ENCODE measurements around the gene ERICH6. TPM values are rescaled to one million over a fixed set of nuclear protein-coding genes. Genes with fewer than 3 reads are reported as not detected.
A peak's percentile ranks its signal among the peaks of the same experiment; 100 is the strongest.

The ERICH6 gene
- total RNA-seq, 3 donors from 2014 or later (not counting 1 experiment from before 2014, with no cell fraction given): 0.35 to 3.7 (median 3.6) TPM

- Mint-ChIP-seq H3K27ac (no peak overlapping the region), H3K36me3 (no peaks in the 10 kb centered on the region), H3K4me1 (peaks cover 55 to 66% of the 10 kb centered on the region in 2 donors), H3K9me3 (no peaks in the 10 kb centered on the region), H3K27me3 (ENCODE audit: low read depth in 2 of 2) (no peaks in the 10 kb centered on the region), H3K4me3 (no peak overlapping the region)
- ATAC-seq: no peak
- TF ChIP-seq CTCF (IDR thresholded peaks at IDR 0.05): no peak
- peaks cover 13% of the 10 kb centered on the region for H3K36me3 ChIP-seq (ENCODE audit: control insufficient read depth, insufficient read depth, low read length)
- no peak for DNase-seq
- H3K27me3 ChIP-seq (ENCODE audit: control insufficient read depth, insufficient read depth, low read length): no peaks in the 10 kb centered on the region
- peaks cover 4% of the 10 kb centered on the region for H3K4me1 ChIP-seq (ENCODE audit: control insufficient read depth, insufficient read depth, low read length)
- 95% methylated on average over 3 of the region's 3 CpGs for WGBS (ENCODE audit: insufficient coverage)
- no peak overlapping the region for H3K27ac ChIP-seq (ENCODE audit: low read length)
- intact Hi-C loops (cut with micrococcal nuclease): no loop called here
- H3K4me3 ChIP-seq (ENCODE audit: low read length): no peak overlapping the region
- no peaks in the 10 kb centered on the region for H3K9me3 ChIP-seq (ENCODE audit: control insufficient read depth, insufficient read depth, low read length)
These were observed 42.1 kb upstream of the ERICH6 start for GRCh38 chr3:150745832-150746231.

- Mint-ChIP-seq H3K36me3 (no peaks in the 10 kb centered on the region), H3K4me3 (no peak overlapping the region), H3K27me3 (ENCODE audit: low read depth in 2 of 2) (no peaks in the 10 kb centered on the region), H3K27ac (peak overlapping the region; percentile 4 to 58), H3K4me1 (peaks cover 50 to 62% of the 10 kb centered on the region in 2 donors), H3K9me3 (no peaks in the 10 kb centered on the region)
- DNase-seq (no peak), ATAC-seq (no peak)
- 67% methylated on average over 1 of the region's 1 CpG for WGBS (ENCODE audit: insufficient coverage)
- no peak for TF ChIP-seq CTCF (IDR thresholded peaks at IDR 0.05)
- Histone ChIP-seq H3K9me3 (ENCODE audit: control insufficient read depth, insufficient read depth, low read length) (no peaks in the 10 kb centered on the region), H3K4me1 (ENCODE audit: control insufficient read depth, insufficient read depth, low read length) (peaks cover 13% of the 10 kb centered on the region), H3K4me3 (ENCODE audit: low read length) (no peak overlapping the region), H3K27ac (ENCODE audit: low read length) (no peak overlapping the region), H3K36me3 (ENCODE audit: control insufficient read depth, insufficient read depth, low read length) (peaks cover 16% of the 10 kb centered on the region), H3K27me3 (ENCODE audit: control insufficient read depth, insufficient read depth, low read length) (no peaks in the 10 kb centered on the region)
- intact Hi-C loops (cut with micrococcal nuclease): no loop called here
These were observed 41.1 kb upstream of the ERICH6 start for GRCh38 chr3:150744919-150745211.

GRCh38 chr3:150744041-150744918 lies 40.6 kb upstream of the ERICH6 start:
- Mint-ChIP-seq H3K4me1 (peaks cover 50 to 58% of the 10 kb centered on the region in 2 donors), H3K27me3 (ENCODE audit: low read depth in 2 of 2) (no peaks in the 10 kb centered on the region), H3K27ac (peak overlapping the region; percentile 4 to 58), H3K36me3 (no peaks in the 10 kb centered on the region), H3K9me3 (no peaks in the 10 kb centered on the region), H3K4me3 (no peak overlapping the region)
- no peak for ATAC-seq
- Histone ChIP-seq H3K4me1 (ENCODE audit: control insufficient read depth, insufficient read depth, low read length) (peaks cover 15% of the 10 kb centered on the region), H3K36me3 (ENCODE audit: control insufficient read depth, insufficient read depth, low read length) (peaks cover 16% of the 10 kb centered on the region), H3K27me3 (ENCODE audit: control insufficient read depth, insufficient read depth, low read length) (no peaks in the 10 kb centered on the region), H3K4me3 (ENCODE audit: low read length) (no peak overlapping the region), H3K9me3 (ENCODE audit: control insufficient read depth, insufficient read depth, low read length) (no peaks in the 10 kb centered on the region), H3K27ac (ENCODE audit: low read length) (no peak overlapping the region)
- 93% methylated on average over 7 of the region's 8 CpGs for WGBS (ENCODE audit: insufficient coverage)
- intact Hi-C loops (cut with micrococcal nuclease): no loop called here
- DNase-seq: no peak
- TF ChIP-seq CTCF (IDR thresholded peaks at IDR 0.05): no peak

- DNase-seq (no peak), ATAC-seq (no peak)
- H3K4me1 Mint-ChIP-seq: peaks cover 44 to 51% of the 10 kb centered on the region in 2 donors
- no peak for TF ChIP-seq CTCF (IDR thresholded peaks at IDR 0.05)
- no peaks in the 10 kb centered on the region for H3K9me3 ChIP-seq (ENCODE audit: control insufficient read depth, insufficient read depth, low read length)
- peaks cover 16% of the 10 kb centered on the region for H3K36me3 ChIP-seq (ENCODE audit: control insufficient read depth, insufficient read depth, low read length)
- H3K36me3 Mint-ChIP-seq: no peaks in the 10 kb centered on the region
- no peak overlapping the region for H3K27ac ChIP-seq (ENCODE audit: low read length)
- H3K4me3 ChIP-seq (ENCODE audit: low read length): no peak overlapping the region
- 67% methylated on average over 2 of the region's 2 CpGs for WGBS (ENCODE audit: insufficient coverage)
- no peak overlapping the region for H3K4me3 Mint-ChIP-seq
- peak overlapping the region in 1 of 2 donors; percentile 58 for H3K27ac Mint-ChIP-seq
- H3K27me3 Mint-ChIP-seq (ENCODE audit: low read depth in 2 of 2): no peaks in the 10 kb centered on the region
- intact Hi-C loops (cut with micrococcal nuclease): no loop called here
- no peaks in the 10 kb centered on the region for H3K27me3 ChIP-seq (ENCODE audit: control insufficient read depth, insufficient read depth, low read length)
- H3K4me1 ChIP-seq (ENCODE audit: control insufficient read depth, insufficient read depth, low read length): peaks cover 15% of the 10 kb centered on the region
- H3K9me3 Mint-ChIP-seq: no peaks in the 10 kb centered on the region
These were observed 39.8 kb upstream of the ERICH6 start for GRCh38 chr3:150743508-150743907.

Measured in natural killer cell (primary cell).